NOMO-1 treated with dmso at 0.1 percent for 144 hours (cell line): ENCODE data around the gene SMIM24.
"Not testable (repeated sequence)": the region's sequence is repeated elsewhere in the genome, so short reads cannot be mapped to it uniquely, and the experiment has no call there.

Experiments
- DNase-seq: peaks from one replicate; lab custom pipeline; 2025; ENCODE audit not compliant: unreplicated experiment; lab: John Stamatoyannopoulos, UW

SMIM24 gene

GRCh38 chr19:3480383-3481091 lies at the start of gene SMIM24:
SMIM24 (minus strand) TSS chr19:3480525; CDS start chr19:3480463, 62 bp downstream.
- no peak for DNase-seq

- DNase-seq: not testable (repeated sequence)
Observed at GRCh38 chr19:3529299-3529698, 49.0 kb upstream of the SMIM24 start.

GRCh38 chr19:3528539-3529211 lies 48.4 kb upstream of the SMIM24 start:
- no peak for DNase-seq

- no peak for DNase-seq
Observed at GRCh38 chr19:3528080-3528479, 47.8 kb upstream of the SMIM24 start.

GRCh38 chr19:3527238-3527910 lies 47.0 kb upstream of the SMIM24 start:
- DNase-seq: no peak

- DNase-seq: no peak
Observed at GRCh38 chr19:3526507-3527237, 46.3 kb upstream of the SMIM24 start.

- DNase-seq: no peak
Observed at GRCh38 chr19:3524904-3525451, 44.7 kb upstream of the SMIM24 start.

GRCh38 chr19:3524078-3524842 lies 43.9 kb upstream of the SMIM24 start:
- no peak for DNase-seq

- DNase-seq: no peak
Observed at GRCh38 chr19:3523361-3524077, 43.2 kb upstream of the SMIM24 start.

- no peak for DNase-seq
Observed at GRCh38 chr19:3522421-3523360, 42.4 kb upstream of the SMIM24 start.

- DNase-seq: no peak
Observed at GRCh38 chr19:3521104-3521445, 40.8 kb upstream of the SMIM24 start.

GRCh38 chr19:3520166-3521103 lies 40.1 kb upstream of the SMIM24 start:
- DNase-seq: no peak

- no peak for DNase-seq
Observed at GRCh38 chr19:3519126-3519525, 38.8 kb upstream of the SMIM24 start.

GRCh38 chr19:3518659-3519058 lies 38.3 kb upstream of the SMIM24 start:
- DNase-seq: no peak

- DNase-seq: no peak
Observed at GRCh38 chr19:3518255-3518654, 37.9 kb upstream of the SMIM24 start.

- no peak for DNase-seq
Observed at GRCh38 chr19:3517638-3518037, 37.3 kb upstream of the SMIM24 start.

GRCh38 chr19:3516675-3517207 lies 36.4 kb upstream of the SMIM24 start:
- DNase-seq: no peak
